Loucy (cell line): ENCODE data around the gene GNPTAB.

ENCODE experiments used
- CTCF ChIP-seq: fragments of 200-600 bp; sonication (generic); conservative IDR thresholded peaks from 2 replicates; pipeline ENCODE4 v1.5.1; 2014; ENCODE audit warnings: mild to moderate bottlenecking, antibody characterized with exemption, low read length
- EZH2phosphoT487 ChIP-seq: fragments of 200-600 bp; IDR thresholded peaks from 2 replicates; pipeline ENCODE4 v1.6.1; 2018; ENCODE audit warnings: antibody characterized with exemption, mild to moderate bottlenecking, moderate library complexity, borderline replicate concordance

GRCh38 chr12:101710288-101710687 is 120.5 kb downstream of the GNPTAB start:
- no peak for TF ChIP-seq CTCF
- TF ChIP-seq EZH2phosphoT487, result no peak
